ENCODE measurements around the gene ASTN2.

ASTN2 gene

DNA sequence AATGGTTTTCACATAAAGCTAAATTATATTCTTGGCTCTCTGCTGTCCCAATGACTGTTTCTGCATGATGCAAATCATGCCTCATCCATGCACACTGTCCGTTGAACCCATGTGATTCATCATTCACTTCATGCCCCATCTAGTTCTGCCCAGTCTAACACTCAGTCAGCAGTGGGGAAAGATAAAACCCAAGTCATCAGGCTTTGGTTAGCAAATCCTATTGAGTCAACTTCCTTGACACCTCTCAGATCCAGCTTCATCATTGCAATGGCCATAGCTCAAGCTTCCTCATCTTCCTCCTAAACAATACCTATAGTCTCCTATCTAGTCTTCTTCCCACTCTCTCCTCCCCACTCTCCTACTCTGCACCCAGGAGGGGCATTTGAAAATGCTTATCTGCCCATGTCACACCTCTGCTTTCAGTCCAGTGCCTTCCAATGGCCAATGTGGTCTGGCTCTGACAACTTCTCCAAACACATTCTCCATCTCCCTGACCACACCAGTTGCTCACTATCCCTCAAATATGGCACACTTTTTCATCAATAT, 993.8 kb downstream of the ASTN2 start:
- no peak overlapping the region for H2AFZ ChIP-seq (ENCODE audit: low read depth)
- H3K36me3 ChIP-seq (ENCODE audit: insufficient read depth) = no peaks in the 10 kb centered on the region
- H3K9ac ChIP-seq = no peak overlapping the region
- H3K4me2 ChIP-seq = no peak overlapping the region
- no peaks in the 10 kb centered on the region for H3K79me2 ChIP-seq (ENCODE audit: insufficient read depth, low read depth)
- no peaks in the 10 kb centered on the region for H3K4me1 ChIP-seq (ENCODE audit: low read depth, poor library complexity, severe bottlenecking)
- H4K20me1 ChIP-seq (ENCODE audit: insufficient read depth) = no peaks in the 10 kb centered on the region
- TF ChIP-seq CTCF (conservative IDR thresholded peaks at IDR 0.05; ENCODE audit: low read depth, low read length) = no peak
- no peak overlapping the region for H3K27ac ChIP-seq
- no peak overlapping the region for H3K4me3 ChIP-seq (IDR thresholded peaks at IDR 0.05; ENCODE audit: insufficient read depth, low read depth, low read length)
- no peaks in the 10 kb centered on the region for H3K27me3 ChIP-seq (ENCODE audit: insufficient read depth, low read depth)

- no peaks in the 10 kb centered on the region for H4K20me1 ChIP-seq (ENCODE audit: insufficient read depth)
- H3K4me1 ChIP-seq (ENCODE audit: low read depth, poor library complexity, severe bottlenecking) = no peaks in the 10 kb centered on the region
- H3K79me2 ChIP-seq (ENCODE audit: insufficient read depth, low read depth) = no peaks in the 10 kb centered on the region
- H2AFZ ChIP-seq (ENCODE audit: low read depth) = no peak overlapping the region
- H3K36me3 ChIP-seq (ENCODE audit: insufficient read depth) = no peaks in the 10 kb centered on the region
- no peak overlapping the region for H3K4me2 ChIP-seq
- no peak overlapping the region for H3K4me3 ChIP-seq (IDR thresholded peaks at IDR 0.05; ENCODE audit: insufficient read depth, low read depth, low read length)
- no peaks in the 10 kb centered on the region for H3K27me3 ChIP-seq (ENCODE audit: insufficient read depth, low read depth)
- no peak overlapping the region for H3K9ac ChIP-seq
- TF ChIP-seq CTCF (conservative IDR thresholded peaks at IDR 0.05; ENCODE audit: low read depth, low read length) = no peak
- H3K27ac ChIP-seq = no peak overlapping the region
Measured at GRCh38 chr9:116419181-116419580, 995.7 kb downstream of the ASTN2 start.

DNA sequence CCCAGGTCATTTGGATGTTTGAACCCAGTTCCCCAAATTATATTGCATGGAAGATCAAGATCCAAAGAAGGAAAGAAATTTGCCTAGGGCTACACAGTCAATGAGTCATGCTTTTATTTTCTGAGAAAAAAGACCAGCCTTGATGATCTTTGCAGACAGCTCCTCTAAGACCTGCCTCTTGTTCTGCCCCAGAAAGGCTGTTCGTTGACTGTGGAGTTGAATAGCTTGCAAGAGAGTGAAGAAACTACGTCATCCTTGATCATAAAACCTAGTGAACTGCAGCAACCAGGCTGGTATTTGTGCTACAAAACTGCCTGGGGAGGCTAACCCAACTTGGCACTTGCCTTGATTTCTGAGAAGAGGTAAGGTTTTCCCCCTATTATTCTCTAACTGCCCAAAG, 997.4 kb downstream of the ASTN2 start:
- no peaks in the 10 kb centered on the region for H3K36me3 ChIP-seq (ENCODE audit: insufficient read depth)
- H3K4me2 ChIP-seq = no peak overlapping the region
- TF ChIP-seq CTCF (conservative IDR thresholded peaks at IDR 0.05; ENCODE audit: low read depth, low read length) = no peak
- no peaks in the 10 kb centered on the region for H3K27me3 ChIP-seq (ENCODE audit: insufficient read depth, low read depth)
- H4K20me1 ChIP-seq (ENCODE audit: insufficient read depth) = no peaks in the 10 kb centered on the region
- H3K4me3 ChIP-seq (IDR thresholded peaks at IDR 0.05; ENCODE audit: insufficient read depth, low read depth, low read length) = no peak overlapping the region
- no peak overlapping the region for H2AFZ ChIP-seq (ENCODE audit: low read depth)
- no peaks in the 10 kb centered on the region for H3K4me1 ChIP-seq (ENCODE audit: low read depth, poor library complexity, severe bottlenecking)
- H3K9ac ChIP-seq = no peak overlapping the region
- H3K79me2 ChIP-seq (ENCODE audit: insufficient read depth, low read depth) = no peaks in the 10 kb centered on the region
- no peak overlapping the region for H3K27ac ChIP-seq

DNA sequence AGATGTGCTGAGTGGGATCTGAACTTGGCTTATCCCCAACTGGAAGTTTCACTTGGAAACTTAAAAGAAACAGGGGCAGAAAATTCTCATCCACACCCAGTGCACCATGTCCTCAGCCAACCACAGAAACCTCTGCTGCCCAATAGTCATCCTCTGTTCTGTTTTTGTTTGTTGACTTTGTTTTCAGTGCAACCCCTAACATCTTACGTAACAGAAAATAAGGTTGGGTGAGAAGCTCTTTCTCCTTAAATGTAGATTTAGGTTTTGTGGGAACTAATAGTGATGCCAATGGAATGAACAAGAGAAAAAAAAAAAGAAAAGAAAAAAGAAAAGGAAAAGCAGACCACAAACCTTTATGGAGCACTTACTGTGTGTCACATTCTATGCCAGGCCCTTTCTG, 998.4 kb downstream of the ASTN2 start:
- Histone ChIP-seq H4K20me1 (ENCODE audit: insufficient read depth) (no peaks in the 10 kb centered on the region), H3K4me2 (no peak overlapping the region), H3K36me3 (ENCODE audit: insufficient read depth) (no peaks in the 10 kb centered on the region), H3K79me2 (ENCODE audit: insufficient read depth, low read depth) (no peaks in the 10 kb centered on the region), H3K4me1 (ENCODE audit: low read depth, poor library complexity, severe bottlenecking) (no peaks in the 10 kb centered on the region), H2AFZ (ENCODE audit: low read depth) (no peak overlapping the region), H3K27ac (no peak overlapping the region), H3K27me3 (ENCODE audit: insufficient read depth, low read depth) (no peaks in the 10 kb centered on the region), H3K9ac (no peak overlapping the region), H3K4me3 (IDR thresholded peaks at IDR 0.05; ENCODE audit: insufficient read depth, low read depth, low read length) (no peak overlapping the region)
- no peak for TF ChIP-seq CTCF (conservative IDR thresholded peaks at IDR 0.05; ENCODE audit: low read depth, low read length)
